ENCODE measurements around the gene NACC2.

DNA sequence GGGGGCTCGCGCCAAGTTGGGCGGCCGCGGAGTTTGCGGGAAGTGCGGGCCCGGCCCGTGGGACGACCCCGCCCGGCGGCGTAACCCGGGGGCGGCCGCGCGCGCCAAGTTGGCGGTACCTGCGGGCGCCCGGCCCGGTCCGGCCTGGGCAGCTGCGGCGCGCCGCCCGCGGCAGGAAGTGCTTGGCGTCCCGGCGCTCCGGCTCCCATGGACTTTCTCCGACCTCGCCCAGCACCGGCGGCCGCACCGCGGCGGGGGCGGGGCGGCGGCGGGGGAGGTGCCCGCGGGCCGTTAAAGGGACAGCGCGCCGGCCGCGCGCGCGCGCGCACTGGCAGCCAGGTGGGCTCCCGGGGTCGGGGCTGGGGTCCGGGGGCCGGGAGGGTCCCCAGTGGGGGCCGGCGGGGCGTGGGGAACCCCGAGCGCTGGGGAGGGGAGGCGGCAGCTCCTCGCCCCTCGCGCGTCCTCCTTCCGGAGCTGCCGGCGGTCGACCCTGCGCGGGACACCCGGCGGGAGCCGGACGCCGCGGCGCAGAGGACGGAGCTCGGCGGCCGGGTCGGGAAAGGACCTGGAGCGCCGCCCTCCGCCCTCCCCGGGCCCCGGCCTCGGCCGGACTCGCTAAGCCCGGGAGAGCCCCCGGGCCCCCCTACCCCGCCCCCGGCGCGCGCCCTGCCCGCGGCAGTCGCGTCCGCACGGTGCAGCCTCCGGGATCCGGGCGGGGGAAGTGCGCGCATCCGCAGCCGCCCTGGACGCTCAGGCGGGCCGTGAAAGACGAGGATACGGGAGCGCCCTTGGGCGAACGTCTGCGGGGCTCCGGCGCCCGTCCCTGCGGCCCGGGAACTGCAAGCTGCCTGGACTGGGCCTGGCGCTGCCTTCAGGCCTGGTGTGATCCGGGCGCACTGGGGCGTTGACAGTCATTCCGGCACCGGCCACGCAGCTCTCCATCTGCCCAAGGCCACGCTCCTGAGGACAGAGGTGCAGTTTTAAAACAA, at the start of gene NACC2:
- TF ChIP-seq EZH2 (optimal IDR thresholded peaks at IDR 0.05; ENCODE audit: low read depth, low read length) = no peak
- TF ChIP-seq, protein P1, sequence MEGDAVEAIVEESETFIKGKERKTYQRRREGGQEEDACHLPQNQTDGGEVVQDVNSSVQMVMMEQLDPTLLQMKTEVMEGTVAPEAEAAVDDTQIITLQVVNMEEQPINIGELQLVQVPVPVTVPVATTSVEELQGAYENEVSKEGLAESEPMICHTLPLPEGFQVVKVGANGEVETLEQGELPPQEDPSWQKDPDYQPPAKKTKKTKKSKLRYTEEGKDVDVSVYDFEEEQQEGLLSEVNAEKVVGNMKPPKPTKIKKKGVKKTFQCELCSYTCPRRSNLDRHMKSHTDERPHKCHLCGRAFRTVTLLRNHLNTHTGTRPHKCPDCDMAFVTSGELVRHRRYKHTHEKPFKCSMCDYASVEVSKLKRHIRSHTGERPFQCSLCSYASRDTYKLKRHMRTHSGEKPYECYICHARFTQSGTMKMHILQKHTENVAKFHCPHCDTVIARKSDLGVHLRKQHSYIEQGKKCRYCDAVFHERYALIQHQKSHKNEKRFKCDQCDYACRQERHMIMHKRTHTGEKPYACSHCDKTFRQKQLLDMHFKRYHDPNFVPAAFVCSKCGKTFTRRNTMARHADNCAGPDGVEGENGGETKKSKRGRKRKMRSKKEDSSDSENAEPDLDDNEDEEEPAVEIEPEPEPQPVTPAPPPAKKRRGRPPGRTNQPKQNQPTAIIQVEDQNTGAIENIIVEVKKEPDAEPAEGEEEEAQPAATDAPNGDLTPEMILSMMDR (IDR thresholded peaks at IDR 0.05; ENCODE audit: low read length) = no peak

All from MM.1S (cell line).